ENCODE results near the gene ITPA. TPM values are rescaled to one million over a fixed set of nuclear protein-coding genes. Genes with fewer than 3 reads are reported as not detected.
"Not testable (repeated sequence)": the region's sequence is repeated elsewhere in the genome, so short reads cannot be mapped to it uniquely, and the experiment has no call there.

ITPA gene
- total RNA-seq, 2 donors from 2014 or later = 29.9 to 77.4 TPM

- H3K27ac Mint-ChIP-seq; H3K9me3 Mint-ChIP-seq; H3K36me3 Mint-ChIP-seq; DNase-seq (ENCODE audit: low spot score in 2 of 2); ATAC-seq: not testable (repeated sequence)
Observed at GRCh38 chr20:3215359-3215917, 6.1 kb downstream of the ITPA start.

- Mint-ChIP-seq H3K9me3 (no peaks in the 10 kb centered on the region), H3K27ac (no peak overlapping the region), H3K36me3 (peaks cover 6% of the 10 kb centered on the region in 2 donors)
- DNase-seq (ENCODE audit: low spot score in 2 of 2) (peak in 1 of 2 donors; percentile 89), ATAC-seq (peak; percentile 86 to 92)
Observed at GRCh38 chr20:3218307-3218988, 9.2 kb downstream of the ITPA start.

GRCh38 chr20:3221398-3222226, 12.3 kb downstream of the ITPA start:
- peaks cover 0 to 6% of the 10 kb centered on the region in 2 donors for H3K36me3 Mint-ChIP-seq
- H3K9me3 Mint-ChIP-seq = no peaks in the 10 kb centered on the region
- no peak for DNase-seq (ENCODE audit: low spot score in 2 of 2)
- H3K27ac Mint-ChIP-seq = no peak overlapping the region
- ATAC-seq = no peak

GRCh38 chr20:3222635-3223600, 13.6 kb downstream of the ITPA start:
- peak overlapping the region; percentile 72 to 82 for H3K27ac Mint-ChIP-seq
- H3K9me3 Mint-ChIP-seq = no peaks in the 10 kb centered on the region
- ATAC-seq (peak; percentile 38 to 67), DNase-seq (ENCODE audit: low spot score in 2 of 2) (no peak)
- H3K36me3 Mint-ChIP-seq = peaks cover 0 to 6% of the 10 kb centered on the region in 2 donors

GRCh38 chr20:3223651-3223993, 14.3 kb downstream of the ITPA start:
- Mint-ChIP-seq H3K9me3 (no peaks in the 10 kb centered on the region), H3K36me3 (peaks cover 0 to 6% of the 10 kb centered on the region in 2 donors)

GRCh38 chr20:3223994-3224680, 14.8 kb downstream of the ITPA start:
- no peaks in the 10 kb centered on the region for H3K9me3 Mint-ChIP-seq
- no peak for DNase-seq (ENCODE audit: low spot score in 2 of 2)
- no peak overlapping the region for H3K27ac Mint-ChIP-seq
- H3K36me3 Mint-ChIP-seq = peaks cover 0 to 6% of the 10 kb centered on the region in 2 donors
- ATAC-seq = no peak

More at GRCh38 chr20:3223651-3223993, 14.3 kb downstream of the ITPA start:
- DNase-seq (ENCODE audit: low spot score in 2 of 2) (no peak), ATAC-seq (no peak)
- peak overlapping the region; percentile 72 to 82 for H3K27ac Mint-ChIP-seq

GRCh38 chr20:3224681-3225421, 15.6 kb downstream of the ITPA start:
- peaks cover 0 to 6% of the 10 kb centered on the region in 2 donors for H3K36me3 Mint-ChIP-seq
- no peak for DNase-seq (ENCODE audit: low spot score in 2 of 2)
- H3K9me3 Mint-ChIP-seq = no peaks in the 10 kb centered on the region
- no peak overlapping the region for H3K27ac Mint-ChIP-seq
- ATAC-seq = no peak

GRCh38 chr20:3226093-3226492, 16.8 kb downstream of the ITPA start:
- Mint-ChIP-seq H3K36me3 (peaks cover 0 to under 1% of the 10 kb centered on the region in 2 donors), H3K9me3 (no peaks in the 10 kb centered on the region), H3K27ac (no peak overlapping the region)
- ATAC-seq (no peak), DNase-seq (ENCODE audit: low spot score in 2 of 2) (no peak)

GRCh38 chr20:3226864-3227263, 17.6 kb downstream of the ITPA start:
- DNase-seq (ENCODE audit: low spot score in 2 of 2) = no peak
- no peak for ATAC-seq
- H3K27ac Mint-ChIP-seq = no peak overlapping the region
- H3K36me3 Mint-ChIP-seq = no peaks in the 10 kb centered on the region
- no peaks in the 10 kb centered on the region for H3K9me3 Mint-ChIP-seq

- no peak for ATAC-seq
- no peaks in the 10 kb centered on the region for H3K36me3 Mint-ChIP-seq
- DNase-seq (ENCODE audit: low spot score in 2 of 2) = no peak
- no peaks in the 10 kb centered on the region for H3K9me3 Mint-ChIP-seq
- no peak overlapping the region for H3K27ac Mint-ChIP-seq
Observed at GRCh38 chr20:3227506-3227905, 18.2 kb downstream of the ITPA start.

- no peak for DNase-seq (ENCODE audit: low spot score in 2 of 2)
- no peak for ATAC-seq
- Mint-ChIP-seq H3K9me3 (no peaks in the 10 kb centered on the region), H3K27ac (no peak overlapping the region), H3K36me3 (no peaks in the 10 kb centered on the region)
Observed at GRCh38 chr20:3227936-3228749, 18.8 kb downstream of the ITPA start.

- no peak for DNase-seq (ENCODE audit: low spot score in 2 of 2)
- H3K27ac Mint-ChIP-seq = no peak overlapping the region
- ATAC-seq = no peak
- no peaks in the 10 kb centered on the region for H3K9me3 Mint-ChIP-seq
- no peaks in the 10 kb centered on the region for H3K36me3 Mint-ChIP-seq
Observed at GRCh38 chr20:3228750-3229032, 19.4 kb downstream of the ITPA start.

GRCh38 chr20:3229158-3229557, 19.9 kb downstream of the ITPA start:
- no peak for ATAC-seq
- no peaks in the 10 kb centered on the region for H3K9me3 Mint-ChIP-seq
- no peaks in the 10 kb centered on the region for H3K36me3 Mint-ChIP-seq

GRCh38 chr20:3229798-3230197, 20.5 kb downstream of the ITPA start:
- H3K9me3 Mint-ChIP-seq = no peaks in the 10 kb centered on the region
- H3K36me3 Mint-ChIP-seq = no peaks in the 10 kb centered on the region
- no peak overlapping the region for H3K27ac Mint-ChIP-seq
- no peak for DNase-seq (ENCODE audit: low spot score in 2 of 2)
- ATAC-seq = no peak

More at GRCh38 chr20:3229158-3229557, 19.9 kb downstream of the ITPA start:
- no peak for DNase-seq (ENCODE audit: low spot score in 2 of 2)
- no peak overlapping the region for H3K27ac Mint-ChIP-seq

- no peak for DNase-seq (ENCODE audit: low spot score in 2 of 2)
- Mint-ChIP-seq H3K36me3 (no peaks in the 10 kb centered on the region), H3K9me3 (no peaks in the 10 kb centered on the region), H3K27ac (no peak overlapping the region)
- ATAC-seq = no peak
Observed at GRCh38 chr20:3231116-3231515, 21.8 kb downstream of the ITPA start.
